SK-N-SH treated with all-trans-retinoic acid at 6 μM for 48 hours (cell line): ENCODE measurements around the gene MITF.

Experiments
- ATAC-seq: fragments of 200-7000 bp; cut with Tn5 transposase; 3 replicates; pipeline ENCODE4 v1.9.1; 2020; ENCODE audit warnings: mild to moderate bottlenecking, moderate library complexity
- ARNTL ChIP-seq: fragments of 450-650 bp; formaldehyde crosslinking; IDR thresholded peaks from 2 replicates; pipeline ENCODE4 v1.5.0; 2020; ENCODE audit warnings: low read depth, mild to moderate bottlenecking, moderate library complexity, borderline replicate concordance
- BACH2 ChIP-seq: fragments of 250-450 bp; sonication (Bioruptor Pico); IDR thresholded peaks from 2 replicates; pipeline ENCODE4 v1.9.0; 2021; ENCODE audit warnings: mild to moderate bottlenecking, borderline replicate concordance
- CREB5 ChIP-seq: fragments of 250-450 bp; sonication (Bioruptor Pico); IDR thresholded peaks from 2 replicates; pipeline ENCODE4 v1.5.1; 2020; ENCODE audit warnings: low read depth, mild to moderate bottlenecking, moderate library complexity
- ESRRG ChIP-seq: fragments of 250-450 bp; sonication (Bioruptor Pico); IDR thresholded peaks from 2 replicates; pipeline ENCODE4 v1.6.1; 2021; ENCODE audit warnings: mild to moderate bottlenecking
- ISL1 ChIP-seq: fragments of 250-450 bp; sonication (Bioruptor Pico); IDR thresholded peaks from 2 replicates; pipeline ENCODE4 v2.1.2; 2022; ENCODE audit warnings: mild to moderate bottlenecking, moderate library complexity
- OSR1 ChIP-seq: fragments of 250-450 bp; sonication (Bioruptor Pico); IDR thresholded peaks from 2 replicates; pipeline ENCODE4 v1.8.0; 2022; ENCODE audit warnings: moderate library complexity, mild to moderate bottlenecking, inconsistent platforms
- PATZ1 ChIP-seq: fragments of 250-450 bp; sonication (Bioruptor Pico); IDR thresholded peaks from 2 replicates; pipeline ENCODE4 v1.8.0; 2020; ENCODE audit warnings: mild to moderate bottlenecking, moderate library complexity, borderline replicate concordance
- POU6F1 ChIP-seq: fragments of 250-450 bp; sonication (Bioruptor Pico); IDR thresholded peaks from 2 replicates; pipeline ENCODE4 v1.8.0; 2021; ENCODE audit warnings: low read depth, mild to moderate bottlenecking, moderate library complexity, borderline replicate concordance
- PPARA ChIP-seq: fragments of 250-450 bp; sonication (Bioruptor Pico); IDR thresholded peaks from 2 replicates; pipeline ENCODE4 v1.5.0; 2020; ENCODE audit warnings: mild to moderate bottlenecking, borderline replicate concordance
- RARB ChIP-seq: fragments of 250-450 bp; sonication (Bioruptor Pico); IDR thresholded peaks from 2 replicates; pipeline ENCODE4 v1.8.0; 2021; ENCODE audit warnings: mild to moderate bottlenecking, moderate library complexity
- SNAI2 ChIP-seq: fragments of 250-450 bp; sonication (Bioruptor Pico); IDR thresholded peaks from 2 replicates; pipeline ENCODE4 v1.5.0; 2020; ENCODE audit warnings: mild to moderate bottlenecking, moderate library complexity
- TCF4 ChIP-seq: fragments of 250-450 bp; sonication (Bioruptor Pico); IDR thresholded peaks from 2 replicates; pipeline ENCODE4 v1.8.0; 2021; ENCODE audit warnings: mild to moderate bottlenecking, moderate library complexity, borderline replicate concordance
- TOX ChIP-seq: fragments of 250-450 bp; sonication (Bioruptor Pico); IDR thresholded peaks from 2 replicates; pipeline ENCODE4 v1.8.0; 2021; ENCODE audit warnings: mild to moderate bottlenecking, moderate library complexity, borderline replicate concordance
- TSHZ2 ChIP-seq: fragments of 250-450 bp; sonication (Bioruptor Pico); IDR thresholded peaks from 2 replicates; pipeline ENCODE4 v1.5.0; 2020; ENCODE audit warnings: mild to moderate bottlenecking, moderate library complexity
- ZFP3 ChIP-seq: fragments of 250-450 bp; sonication (Bioruptor Pico); IDR thresholded peaks from 2 replicates; pipeline ENCODE4 v1.5.0; 2020; ENCODE audit warnings: mild to moderate bottlenecking, moderate library complexity
- ZFP30 ChIP-seq: fragments of 450-650 bp; formaldehyde crosslinking; IDR thresholded peaks from 2 replicates; pipeline ENCODE4 v1.5.0; 2022; ENCODE audit warnings: mild to moderate bottlenecking, moderate library complexity
- ZNF565 ChIP-seq: fragments of 450-650 bp; formaldehyde crosslinking; conservative IDR thresholded peaks from 2 replicates; pipeline ENCODE4 v1.5.0; 2020; ENCODE audit warnings: low read depth, mild to moderate bottlenecking, moderate library complexity
- ZNF70 ChIP-seq: fragments of 450-650 bp; formaldehyde crosslinking; IDR thresholded peaks from 2 replicates; pipeline ENCODE4 v1.5.0; 2020; ENCODE audit warnings: mild to moderate bottlenecking, moderate library complexity

The MITF gene

GRCh38 chr3:69997631-69998307, 258.5 kb downstream of the MITF start (continued):
- TF ChIP-seq TSHZ2 (CRISPR knock-in tag) = 0 out of 2 replicates have a peak, but pooled peaks have one; percentile 73
- no peak for TF ChIP-seq ZNF70 (CRISPR knock-in tag)
- peak; percentile 49; the same call in 1 of the 2 replicates for TF ChIP-seq CREB5 (CRISPR knock-in tag)
- 0 out of 2 replicates have a peak, but pooled peaks have one; percentile 16 for TF ChIP-seq ZFP3 (CRISPR knock-in tag)
- TF ChIP-seq TCF4 (CRISPR knock-in tag) = peak; percentile 86; the same call in 1 of the 2 replicates
- TF ChIP-seq, all 23 proteins: peak for 10

- ATAC-seq = peak; percentile 53
- TF ChIP-seq ESRRG = no peak
- TF ChIP-seq ZFP3 (CRISPR knock-in tag) = no peak
- TF ChIP-seq ZNF565 (CRISPR knock-in tag) = no peak
- no peak for TF ChIP-seq ZFP30
- no peak for TF ChIP-seq BACH2 (CRISPR knock-in tag)
These were observed 259.5 kb downstream of the MITF start for GRCh38 chr3:69998759-69999139.

- peak; percentile 51 for ATAC-seq
- TF ChIP-seq TSHZ2 (CRISPR knock-in tag) (no peak), PATZ1 (CRISPR knock-in tag) (peak; percentile 60; the same call in 1 of the 2 replicates), ISL1 (CRISPR knock-in tag) (peak; percentile 84)
These were observed 260.1 kb downstream of the MITF start, which contains the start of gene SAMMSON for GRCh38 chr3:69999140-70000027. SAMMSON (plus strand) TSS chr3:69999733.

- ATAC-seq = no peak
- TF ChIP-seq SNAI2 (CRISPR knock-in tag) = no peak
- TF ChIP-seq TOX (CRISPR knock-in tag) = no peak
- no peak for TF ChIP-seq PATZ1 (CRISPR knock-in tag)
- TF ChIP-seq ARNTL (CRISPR knock-in tag) = no peak
- no peak for TF ChIP-seq TCF4 (CRISPR knock-in tag)
- TF ChIP-seq ISL1 (CRISPR knock-in tag) = no peak
- TF ChIP-seq ZFP30 = no peak
- no peak for TF ChIP-seq OSR1
- no peak for TF ChIP-seq ESRRG
- no peak for TF ChIP-seq POU6F1 (CRISPR knock-in tag)
- no peak for TF ChIP-seq ZNF565 (CRISPR knock-in tag)
- TF ChIP-seq RARB (CRISPR knock-in tag) = no peak
- no peak for TF ChIP-seq PPARA
- TF ChIP-seq CREB5 (CRISPR knock-in tag) = no peak
- TF ChIP-seq ZNF70 (CRISPR knock-in tag) = no peak
These were observed 260.8 kb downstream of the MITF start for GRCh38 chr3:70000028-70000410.
